HG02759 (cell line): ENCODE measurements around the gene SLC6A20.

Source experiments
- ATAC-seq: cut with Tn5 transposase; IDR thresholded peaks from one replicate; pipeline ENCODE4 v1.9.1; 2021; ENCODE audit warnings: mild to moderate bottlenecking, moderate library complexity; ENCODE audit not compliant: unreplicated experiment

SLC6A20 gene

DNA sequence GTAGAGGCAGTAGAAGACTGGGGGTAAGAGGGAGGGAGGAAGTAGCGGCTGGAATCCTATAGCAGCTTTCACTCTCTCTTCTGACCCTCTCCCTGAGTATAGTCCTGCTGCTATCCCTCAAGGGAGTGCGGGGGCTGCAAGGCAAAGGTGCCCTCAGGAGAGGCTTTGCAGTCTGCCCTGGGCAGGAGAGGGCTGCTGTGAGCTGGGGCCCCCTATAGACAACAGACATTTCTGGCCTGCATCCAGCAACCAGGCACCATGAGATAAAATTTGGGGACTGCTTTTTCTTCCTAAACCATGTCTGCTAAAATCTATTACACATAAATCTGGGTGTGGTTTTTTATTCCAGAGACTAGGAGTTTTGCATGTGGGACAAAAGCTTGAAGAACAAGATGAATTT lies 59.1 kb downstream of the SLC6A20 start:
- ATAC-seq, result no peak

DNA sequence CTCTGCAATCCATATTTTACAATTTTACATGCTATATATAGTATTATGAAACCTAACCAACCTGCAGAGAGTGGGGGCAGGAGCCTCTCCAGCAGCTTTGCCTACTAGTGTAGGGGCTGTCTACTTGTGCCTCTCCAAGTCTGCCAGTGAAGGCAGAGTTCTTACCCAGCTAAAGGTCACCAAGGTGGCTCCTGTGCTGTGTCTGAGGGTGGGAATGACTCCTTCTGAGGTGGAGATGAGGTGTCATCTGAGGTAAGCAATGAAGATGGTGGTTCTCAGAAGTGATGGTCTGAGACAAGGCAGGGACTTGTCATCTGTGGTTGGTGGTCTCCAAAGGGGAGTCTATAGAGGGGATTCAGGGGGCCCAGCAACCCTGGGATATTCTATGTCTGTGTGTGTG lies 59.6 kb downstream of the SLC6A20 start:
- no peak for ATAC-seq

DNA sequence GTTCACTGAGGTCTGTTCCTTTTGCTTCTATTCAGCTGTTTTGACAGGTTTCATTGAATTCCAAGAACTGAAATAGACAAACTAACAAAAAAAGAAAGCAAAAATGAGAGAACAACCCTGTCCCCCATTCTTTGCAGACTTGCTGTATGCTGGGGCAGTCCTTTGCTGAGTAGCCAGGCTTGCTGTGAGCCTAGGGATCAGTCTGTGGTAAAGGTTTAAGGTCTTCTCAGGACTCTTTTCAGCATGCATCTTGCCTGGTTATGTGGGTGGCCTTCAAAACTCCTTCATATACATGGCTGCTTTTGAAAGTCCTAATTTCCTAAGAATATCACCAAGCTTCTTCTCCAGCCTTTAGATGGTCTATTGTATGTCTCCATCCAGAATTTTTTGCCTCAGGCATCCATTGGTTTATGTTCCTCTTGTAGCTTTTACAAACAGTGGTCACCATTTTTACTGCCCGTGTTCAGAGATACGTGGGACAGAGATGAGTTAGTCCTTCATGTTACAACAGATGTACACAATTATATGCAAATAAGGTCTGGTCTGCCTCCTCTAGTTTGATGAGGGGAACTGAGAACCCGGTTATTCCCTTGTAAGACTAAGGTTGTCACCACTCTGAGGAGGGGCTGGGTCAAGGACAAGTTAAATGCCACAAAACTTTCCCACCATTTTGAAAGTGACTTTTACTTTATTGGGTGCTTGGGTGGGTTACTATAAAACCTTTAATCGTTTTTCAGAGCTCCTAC lies 65.8 kb downstream of the SLC6A20 start:
- no peak for ATAC-seq

DNA sequence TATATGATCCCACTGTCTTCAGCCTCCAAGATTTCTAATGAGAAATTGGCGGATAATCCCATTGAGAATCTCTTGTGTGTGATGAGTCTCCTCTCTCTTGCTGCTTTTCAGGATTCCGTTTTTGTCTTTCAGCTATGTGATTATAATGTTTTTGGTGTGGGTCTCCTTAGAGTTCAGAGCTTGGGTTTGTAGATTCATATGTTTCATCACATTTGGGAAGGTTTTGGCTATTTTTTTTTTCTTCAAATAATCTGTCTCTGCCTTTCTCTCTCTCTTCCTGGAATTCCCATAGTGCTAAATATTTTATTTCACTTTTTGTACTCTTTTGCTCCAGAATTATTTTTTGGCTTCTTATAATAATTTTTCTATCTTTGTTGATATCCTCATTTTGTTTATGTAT lies 66.7 kb downstream of the SLC6A20 start:
- no peak for ATAC-seq

- ATAC-seq, result no peak
These were observed 71.4 kb downstream of the SLC6A20 start for GRCh38 chr3:45724911-45725310.

GRCh38 chr3:45719655-45720487 lies 76.5 kb downstream of the SLC6A20 start:
- no peak for ATAC-seq

DNA sequence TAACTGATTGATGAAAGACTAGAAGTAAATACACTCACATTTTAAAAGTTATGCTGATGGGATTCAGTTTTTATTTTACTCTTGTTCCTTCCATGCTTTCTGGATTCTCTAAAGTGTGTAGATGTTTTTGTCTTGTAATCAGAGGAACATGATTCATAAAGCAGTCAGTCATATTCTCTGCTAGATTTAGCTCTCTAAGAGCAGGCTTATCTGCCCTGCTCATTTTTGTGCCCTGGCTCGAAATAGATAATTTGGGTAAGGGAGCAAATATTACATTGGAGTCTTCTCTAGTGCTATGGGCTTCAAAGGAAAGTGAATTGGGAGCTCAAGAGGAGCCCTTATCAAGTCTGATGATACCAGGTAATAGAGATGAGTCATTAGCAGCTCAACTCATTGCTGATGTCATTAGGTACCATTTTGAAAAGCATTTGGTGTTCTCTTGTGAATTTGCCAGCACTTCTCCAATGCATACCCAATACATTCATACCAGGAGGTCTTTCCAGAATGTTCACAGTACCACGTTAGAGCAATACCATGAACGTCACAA lies 79.5 kb downstream of the SLC6A20 start:
- no peak for ATAC-seq

DNA sequence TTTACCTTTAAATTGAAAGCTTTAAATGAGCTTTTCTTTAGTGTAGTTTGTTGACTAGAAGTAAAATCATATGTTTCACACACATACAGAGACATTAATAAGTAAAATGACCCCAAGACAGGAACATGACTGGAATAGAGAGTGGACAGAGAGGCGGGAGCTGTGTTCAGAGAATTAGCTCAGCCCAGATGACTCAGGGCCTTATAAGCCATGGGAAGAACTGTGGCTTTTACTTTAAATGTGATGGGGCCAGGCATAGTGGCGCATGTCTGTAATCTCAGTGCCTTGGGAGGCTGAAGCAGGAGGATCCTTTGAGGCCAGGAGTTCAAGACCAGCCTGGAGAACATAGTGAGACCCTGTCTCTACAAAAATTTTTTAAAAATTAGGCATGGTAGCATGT lies 80.4 kb downstream of the SLC6A20 start:
- no peak for ATAC-seq

DNA sequence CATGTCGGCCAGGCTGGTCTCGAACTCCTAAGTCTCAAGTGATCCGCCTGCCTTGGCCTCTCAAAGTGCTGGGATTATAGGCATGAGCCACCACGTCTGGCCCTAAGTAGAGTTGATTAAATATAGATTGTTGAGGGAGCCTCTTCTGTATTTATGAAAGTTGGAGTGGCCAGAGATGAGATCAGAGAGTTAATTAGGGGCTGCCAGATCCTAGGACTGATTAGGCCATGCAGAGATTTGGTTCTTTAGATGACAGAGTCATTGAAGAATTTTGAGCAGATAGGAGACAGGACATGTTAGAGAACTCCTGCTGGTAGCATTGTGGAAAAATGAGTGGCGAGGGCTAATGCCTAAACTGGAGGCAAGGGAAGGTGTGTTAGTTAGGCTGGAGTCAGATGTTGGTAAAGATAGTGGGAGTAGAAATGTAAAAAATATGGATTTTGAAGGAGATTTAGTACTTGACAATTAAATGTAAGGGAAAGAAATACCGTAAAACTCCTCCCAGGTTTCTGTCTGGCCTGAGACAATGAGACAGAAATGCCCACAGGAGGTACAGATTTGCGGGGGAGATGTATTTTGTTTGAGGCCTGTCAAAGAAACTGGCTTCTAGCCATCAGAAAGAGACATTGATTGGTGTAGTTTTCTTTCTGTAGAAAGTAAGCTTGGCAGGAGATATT lies 83.8 kb downstream of the SLC6A20 start:
- ATAC-seq, result no peak

- no peak for ATAC-seq
These were observed 84.4 kb downstream of the SLC6A20 start for GRCh38 chr3:45711931-45712330.

- no peak for ATAC-seq
These were observed 90.2 kb downstream of the SLC6A20 start for GRCh38 chr3:45705839-45706808.
